Stimulated activated CD4-positive, alpha-beta T cell treated with anti-CD3 and anti-CD28 coated beads, Interleukin-15, amount 100 ng/mL, for 24 hours (primary cell): ENCODE results near the gene RANBP3L.
"Not testable (repeated sequence)": the region's sequence is repeated elsewhere in the genome, so short reads cannot be mapped to it uniquely, and the experiment has no call there.

Source experiments
- DNase-seq: peaks from one replicate; pipeline ENCODE4 v3.0.0-alpha.2; 2020

Gene RANBP3L

GRCh38 chr5:36283775-36284174, 17.9 kb downstream of the RANBP3L start:
- not testable (repeated sequence) for DNase-seq

GRCh38 chr5:36281626-36282025, 20.1 kb downstream of the RANBP3L start:
- DNase-seq, result no peak

GRCh38 chr5:36279054-36279698, 22.5 kb downstream of the RANBP3L start:
- DNase-seq, result no peak

GRCh38 chr5:36277521-36278176, 24.1 kb downstream of the RANBP3L start:
- no peak for DNase-seq

GRCh38 chr5:36276864-36277263, 24.8 kb downstream of the RANBP3L start:
- no peak for DNase-seq

GRCh38 chr5:36273809-36274526, 27.7 kb downstream of the RANBP3L start:
- no peak for DNase-seq

GRCh38 chr5:36272136-36272690, 29.5 kb downstream of the RANBP3L start:
- DNase-seq, result no peak

- DNase-seq, result no peak
Observed at GRCh38 chr5:36270876-36271575, 30.7 kb downstream of the RANBP3L start.

GRCh38 chr5:36270175-36270574, 31.5 kb downstream of the RANBP3L start:
- no peak for DNase-seq

GRCh38 chr5:36269478-36269877, 32.2 kb downstream of the RANBP3L start:
- no peak for DNase-seq

GRCh38 chr5:36267905-36268304, 33.8 kb downstream of the RANBP3L start:
- DNase-seq, result no peak

- no peak for DNase-seq
Observed at GRCh38 chr5:36264202-36264760, 37.4 kb downstream of the RANBP3L start.

GRCh38 chr5:36261186-36261585, 40.5 kb downstream of the RANBP3L start:
- DNase-seq, result no peak

- DNase-seq, result no peak
Observed at GRCh38 chr5:36253575-36253974, 48.1 kb downstream of the RANBP3L start.

- no peak for DNase-seq
Observed at GRCh38 chr5:36252722-36253365, 48.9 kb downstream of the RANBP3L start.

- no peak for DNase-seq
Observed at GRCh38 chr5:36251218-36251617, 50.5 kb downstream of the RANBP3L start.

GRCh38 chr5:36250427-36250826, 51.3 kb downstream of the RANBP3L start:
- DNase-seq, result no peak

- DNase-seq, result no peak
Observed at GRCh38 chr5:36246036-36246800, 55.5 kb downstream of the RANBP3L start.

GRCh38 chr5:36244076-36244475, 57.6 kb downstream of the RANBP3L start:
- no peak for DNase-seq

GRCh38 chr5:36243653-36244052, 58.0 kb downstream of the RANBP3L start:
- no peak for DNase-seq
